Occipital lobe (tissue), 2 donors: Measurements from ENCODE around the gene MYO5B. TPM values are rescaled to one million over a fixed set of nuclear protein-coding genes. Genes with fewer than 3 reads are reported as not detected.

ENCODE experiments used
- DNase-seq: peaks from one replicate; lab custom pipeline; 2025; lab: John Stamatoyannopoulos, UW
- total RNA-seq: library from RNA; depleted of rRNA; stranded (reverse); fragments of >200 nt; gene quantifications from one replicate; pipeline ENCODE4 v1.2.3, GENCODE V29; 2014

The MYO5B gene
- total RNA-seq, 1 donor from 2014 or later = 30.7 TPM

- no peak for DNase-seq
These were observed 223.5 kb downstream of the MYO5B start for GRCh38 chr18:49971462-49971861.

DNA sequence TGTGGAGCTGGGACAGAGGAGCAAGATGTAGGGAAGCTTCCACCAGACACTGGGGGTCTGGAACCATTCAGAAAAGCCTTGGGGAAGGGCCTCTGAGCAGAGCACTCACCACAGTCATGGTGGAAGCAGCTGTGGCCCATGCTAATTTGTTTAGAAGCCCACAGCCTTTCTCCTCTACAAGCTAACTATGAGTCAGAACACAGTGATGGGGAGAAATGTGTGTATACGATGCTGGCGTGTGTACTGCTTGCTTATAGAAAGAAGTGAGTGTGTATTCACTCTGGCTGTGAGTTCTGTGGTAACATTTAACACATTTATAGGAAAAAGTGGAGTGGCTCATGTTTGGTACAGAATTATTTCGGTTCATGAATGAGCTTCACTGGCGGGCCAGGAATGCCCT, 224.6 kb downstream of the MYO5B start:
- no peak for DNase-seq

DNA sequence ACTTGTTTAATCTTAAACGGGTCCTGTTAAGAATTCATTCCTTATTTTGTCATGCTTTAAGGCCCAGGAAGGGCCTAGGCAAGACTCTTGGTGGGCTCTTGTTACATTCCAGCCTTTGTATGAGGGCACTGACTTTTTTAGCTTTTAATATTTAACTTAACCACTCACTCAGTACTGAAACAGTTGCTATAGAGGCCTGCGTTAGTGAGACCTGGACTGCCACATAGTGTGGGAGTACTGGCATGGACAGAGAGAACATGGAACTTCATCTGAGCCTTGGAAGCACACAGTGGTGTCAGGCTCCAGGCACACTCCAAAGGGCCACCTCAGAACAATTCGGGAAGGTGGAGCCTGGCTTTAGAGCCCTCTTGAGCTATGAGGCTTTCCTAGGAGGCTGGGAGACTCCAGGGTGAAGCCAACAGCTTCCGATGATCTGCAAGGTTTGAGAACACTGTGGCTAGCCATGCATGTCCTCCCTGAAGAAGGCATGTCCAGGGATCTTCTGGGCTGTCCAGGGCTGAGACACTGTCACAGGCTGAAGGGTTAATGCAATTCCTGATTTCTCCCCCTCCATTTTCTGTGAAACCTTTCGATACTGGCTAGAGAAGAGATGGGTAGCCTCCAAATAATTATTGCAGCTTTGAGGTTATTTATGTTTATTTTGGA, 226.2 kb downstream of the MYO5B start:
- DNase-seq = no peak

GRCh38 chr18:49967636-49968313, 227.2 kb downstream of the MYO5B start:
- DNase-seq = no peak

- no peak for DNase-seq
These were observed 227.8 kb downstream of the MYO5B start for GRCh38 chr18:49967171-49967570.

DNA sequence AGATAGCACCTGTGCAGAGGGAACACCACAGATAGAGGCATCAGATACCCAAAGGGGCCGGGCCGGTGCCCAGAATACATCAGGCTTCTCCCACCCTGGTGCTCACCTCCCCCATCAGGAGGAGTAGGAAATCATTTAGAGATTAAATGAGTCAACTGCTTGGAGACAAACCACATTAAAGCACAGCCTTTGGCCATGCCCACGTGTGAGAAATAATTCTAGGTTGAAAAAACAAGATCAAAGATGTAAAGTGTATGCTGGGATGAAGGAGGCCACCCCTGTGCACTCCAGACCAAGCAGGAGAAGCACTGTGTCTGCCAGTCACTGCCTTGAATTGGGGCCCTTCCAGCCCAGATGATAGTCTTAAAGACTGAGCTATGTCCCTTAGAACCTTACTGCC, 228.9 kb downstream of the MYO5B start:
- no peak for DNase-seq

- no peak for DNase-seq
These were observed 231.7 kb downstream of the MYO5B start for GRCh38 chr18:49963217-49963616.

DNA sequence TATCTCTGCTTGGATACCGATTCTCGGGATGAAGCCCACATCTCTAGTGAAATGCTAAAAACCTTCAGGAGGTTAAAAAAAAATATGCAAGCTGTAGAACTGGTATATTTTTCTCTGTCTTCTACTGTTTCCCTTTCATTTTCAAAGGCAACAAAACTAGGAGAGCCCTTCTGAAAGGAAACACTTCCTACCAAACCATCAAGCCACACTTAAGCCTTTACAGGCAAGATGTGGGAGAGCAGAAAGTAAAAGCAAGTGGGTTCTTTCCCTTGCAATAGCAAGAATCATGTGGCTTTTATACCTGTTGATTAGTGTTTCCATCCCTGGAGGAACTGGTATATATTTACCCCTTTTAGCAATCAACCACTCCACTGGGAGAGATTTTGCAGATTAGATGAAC, 233.7 kb downstream of the MYO5B start:
- DNase-seq = no peak

DNA sequence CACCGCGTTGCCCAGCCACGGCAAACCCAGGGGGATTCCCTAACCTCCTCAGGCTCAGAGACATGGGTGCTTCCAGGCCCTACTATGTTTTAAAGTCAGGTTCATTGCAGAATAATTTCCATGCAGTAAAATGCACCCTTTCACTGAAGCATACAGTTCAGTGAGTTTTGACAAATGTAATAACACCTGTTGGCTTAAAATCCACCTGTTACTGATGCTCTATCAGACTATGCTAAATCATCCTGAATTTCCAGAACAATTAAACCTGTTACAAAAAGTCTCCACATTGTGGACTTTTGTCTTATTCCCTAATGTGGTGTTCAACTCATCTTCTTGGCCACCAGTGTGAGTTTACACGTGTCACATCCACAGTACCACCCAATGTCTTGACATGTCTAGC, 234.6 kb downstream of the MYO5B start:
- no peak for DNase-seq

DNA sequence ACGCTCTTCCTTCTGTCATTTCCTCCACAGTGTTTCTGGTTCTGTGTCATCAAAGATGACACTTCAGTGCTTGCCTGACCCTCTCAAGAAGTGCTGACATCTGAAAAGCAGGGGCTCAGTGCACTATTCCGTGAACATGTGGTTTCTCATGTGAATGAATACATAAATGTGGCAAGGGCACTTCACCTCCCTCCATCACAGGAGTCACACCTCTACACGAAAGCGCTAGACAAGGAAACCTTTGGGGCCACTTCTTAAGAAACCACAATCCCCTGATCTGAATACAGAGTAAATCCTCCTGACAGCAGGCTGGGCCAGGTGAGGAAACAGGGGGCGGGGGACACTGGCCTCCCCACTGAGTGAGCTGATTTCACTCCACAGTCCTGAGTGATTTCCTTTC, 235.8 kb downstream of the MYO5B start:
- no peak for DNase-seq

- DNase-seq = no peak
These were observed 239.7 kb downstream of the MYO5B start for GRCh38 chr18:49955263-49955662.

DNA sequence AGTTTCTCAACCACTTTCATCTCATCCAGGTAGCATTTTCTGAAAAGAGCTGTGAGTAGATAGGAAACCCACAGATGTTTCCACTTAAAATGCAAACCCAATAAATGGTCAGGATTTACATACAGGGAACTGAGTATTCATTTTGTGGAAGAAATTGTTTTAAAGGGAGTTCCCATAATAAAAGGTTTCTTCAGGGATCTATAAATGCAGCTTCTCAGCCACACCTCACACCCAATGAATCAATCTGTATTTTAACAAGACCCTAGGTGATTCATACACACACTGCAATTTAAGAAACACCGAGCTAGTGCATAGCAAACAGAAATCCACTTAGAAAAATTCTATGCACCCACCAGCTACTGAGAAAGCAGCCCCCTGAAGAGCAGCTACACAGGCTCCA, 241.6 kb downstream of the MYO5B start:
- no peak for DNase-seq

- DNase-seq = no peak
These were observed 245.0 kb downstream of the MYO5B start for GRCh38 chr18:49949951-49950395.

DNA sequence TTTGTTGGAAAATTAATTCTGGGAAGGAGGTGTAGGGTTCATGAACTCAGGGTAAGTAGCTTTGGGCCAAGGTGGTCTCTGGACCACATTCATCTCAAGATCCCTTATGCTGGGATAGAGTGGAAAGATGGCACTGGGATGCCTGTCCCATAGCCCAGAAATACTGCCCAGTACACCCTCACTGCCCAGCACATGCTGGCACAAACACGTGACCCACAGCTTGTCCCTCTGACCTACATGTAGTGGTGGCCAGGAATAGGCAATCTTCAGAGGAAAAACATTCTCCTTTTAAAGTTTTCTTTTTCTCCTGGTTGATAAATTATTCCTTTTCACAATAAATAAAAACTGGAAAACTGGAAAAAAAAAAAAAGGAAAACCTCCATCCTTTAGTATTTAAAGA, 246.0 kb downstream of the MYO5B start:
- no peak for DNase-seq

GRCh38 chr18:49944663-49945062, 250.3 kb downstream of the MYO5B start:
- no peak for DNase-seq

GRCh38 chr18:49936821-49937220, 258.1 kb downstream of the MYO5B start:
- DNase-seq = no peak

DNA sequence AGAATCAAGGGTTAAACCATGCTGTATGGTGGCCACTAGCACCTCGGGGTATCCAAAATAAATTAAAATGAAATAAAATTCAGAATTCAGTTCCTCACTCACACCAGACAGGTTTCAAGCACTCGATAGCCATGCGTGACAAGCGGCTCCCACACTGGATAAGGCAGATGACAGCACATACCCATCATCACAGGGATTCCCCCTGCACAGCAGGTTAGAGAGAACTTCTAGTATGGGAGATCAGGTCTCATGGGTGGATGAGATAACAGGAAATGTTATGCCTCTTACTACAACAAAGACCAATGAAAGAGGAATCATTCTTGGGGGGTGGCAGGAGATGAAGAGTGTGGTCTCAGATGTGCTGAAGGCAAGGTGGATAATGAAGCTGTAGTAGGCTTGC, 259.7 kb downstream of the MYO5B start:
- DNase-seq = no peak

DNA sequence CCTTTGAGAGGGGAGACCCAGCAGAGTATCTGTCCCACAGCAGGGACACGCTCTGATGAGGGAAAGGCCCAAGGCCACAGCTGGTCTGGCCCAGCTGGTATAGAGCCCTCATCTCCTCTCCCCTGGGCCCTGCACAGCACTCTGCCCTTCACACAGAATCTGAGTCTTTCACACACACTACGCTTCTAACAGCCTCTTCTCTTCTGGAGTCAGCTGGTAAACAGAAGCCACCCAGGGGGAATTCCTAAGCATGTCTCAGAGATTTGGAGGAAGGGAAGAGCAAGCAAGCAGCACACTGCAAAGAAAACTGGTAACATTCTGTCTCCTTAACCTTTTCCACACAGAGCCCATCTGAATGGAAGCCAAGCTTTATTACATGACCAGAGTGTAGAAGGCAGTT, 260.5 kb downstream of the MYO5B start:
- no peak for DNase-seq

GRCh38 chr18:49933530-49934128, 261.3 kb downstream of the MYO5B start:
- no peak for DNase-seq

DNA sequence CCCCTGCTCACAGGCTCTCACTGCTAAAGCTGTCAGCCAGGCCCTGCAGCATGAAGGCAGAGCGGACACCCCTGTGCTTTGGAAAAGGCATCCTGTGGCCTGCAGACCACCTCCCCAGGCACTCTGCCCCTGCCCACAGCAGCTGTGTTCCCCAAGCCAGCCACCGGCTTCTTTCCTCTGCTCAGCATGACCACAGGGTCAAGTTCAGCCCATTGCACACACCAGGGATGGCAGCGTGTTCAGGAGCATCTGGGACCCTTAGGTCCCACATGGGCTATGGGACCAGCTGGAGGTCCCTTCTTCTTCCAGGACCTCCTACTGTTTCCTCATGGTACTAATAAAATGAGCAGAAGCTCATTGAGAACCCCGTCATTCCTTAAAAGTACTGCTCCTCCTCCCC, 263.2 kb downstream of the MYO5B start:
- no peak for DNase-seq

GRCh38 chr18:49931179-49931578, 263.8 kb downstream of the MYO5B start:
- no peak for DNase-seq

DNA sequence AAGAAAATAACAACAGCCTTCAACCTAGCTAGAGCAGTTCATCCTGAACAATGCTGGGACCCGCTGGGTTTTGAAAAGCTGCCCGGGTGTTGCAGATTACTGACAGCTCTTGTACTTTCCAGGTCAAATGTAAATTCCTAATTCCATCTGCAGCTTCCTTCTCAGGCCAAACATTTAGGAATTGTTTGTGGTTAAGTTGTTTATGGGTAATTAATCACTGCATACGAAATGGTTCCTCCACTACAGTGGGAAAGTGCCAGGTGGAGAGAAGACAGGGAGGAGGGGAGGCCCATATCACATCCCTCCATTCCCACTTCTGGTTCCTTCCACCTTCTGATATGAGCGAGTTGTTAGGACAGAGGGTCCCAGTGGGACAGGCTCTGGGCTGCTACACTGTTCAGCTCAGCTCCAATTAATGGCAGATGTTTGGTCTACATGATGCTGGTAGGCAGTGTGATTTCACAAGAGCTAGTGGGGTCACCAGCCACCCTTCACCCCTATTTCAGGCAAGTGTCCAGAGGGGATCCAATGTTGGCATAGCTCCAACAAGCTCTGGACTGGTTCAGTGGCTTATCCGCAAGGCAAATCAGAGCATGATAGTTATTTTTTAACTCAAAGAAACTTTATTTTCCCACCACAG, 268.7 kb downstream of the MYO5B start:
- DNase-seq = no peak
